ENCODE measurements around the gene FHL5. TPM values are rescaled to one million over a fixed set of nuclear protein-coding genes. Genes with fewer than 3 reads are reported as not detected.

The FHL5 gene
- polyA plus RNA-seq, 1 experiment, result not detected

GRCh38 chr6:96645106-96645505 lies 82.2 kb downstream of the FHL5 start:
- DNase-seq (ENCODE audit: low read depth, low spot score), result no peak
- Histone ChIP-seq H3K27ac (ENCODE audit: low read depth, low read length) (no peak overlapping the region), H3K9me3 (ENCODE audit: control insufficient read depth, insufficient read depth, low read length) (no peaks in the 10 kb centered on the region), H3K4me3 (ENCODE audit: low read depth, low read length) (no peak overlapping the region), H3K27me3 (ENCODE audit: control insufficient read depth, insufficient read depth, low read length) (no peaks in the 10 kb centered on the region)
- ChIA-PET CTCF (interaction anchor here (1.2 kb wide), 1 partner anchor 18 kb away, joined by 5 read pairs; no protein-coding TSS in a partner anchor), POLR2A (no interaction called here)
- TF ChIP-seq CTCF (IDR thresholded peaks at IDR 0.05; ENCODE audit: low read depth, low read length), result no peak

- no peak for DNase-seq (ENCODE audit: low read depth, low spot score)
- Histone ChIP-seq H3K4me3 (ENCODE audit: low read depth, low read length) (no peak overlapping the region), H3K27me3 (ENCODE audit: control insufficient read depth, insufficient read depth, low read length) (no peaks in the 10 kb centered on the region), H3K27ac (ENCODE audit: low read depth, low read length) (no peak overlapping the region), H3K9me3 (ENCODE audit: control insufficient read depth, insufficient read depth, low read length) (no peaks in the 10 kb centered on the region)
- ChIA-PET CTCF (interaction anchor here (1.1 to 2.8 kb wide), 2 partner anchors 23 to 25 kb away, joined by 3 to 8 read pairs; no protein-coding TSS in a partner anchor), POLR2A (no interaction called here)
- no peak for TF ChIP-seq CTCF (IDR thresholded peaks at IDR 0.05; ENCODE audit: low read depth, low read length)
Observed at GRCh38 chr6:96649926-96650325, 87.0 kb downstream of the FHL5 start.

- DNase-seq (ENCODE audit: low read depth, low spot score), result no peak
- POLR2A ChIA-PET, result no interaction called here
- no peak for TF ChIP-seq CTCF (IDR thresholded peaks at IDR 0.05; ENCODE audit: low read depth, low read length)
- no peak overlapping the region for H3K4me3 ChIP-seq (ENCODE audit: low read depth, low read length)
- H3K9me3 ChIP-seq (ENCODE audit: control insufficient read depth, insufficient read depth, low read length), result no peaks in the 10 kb centered on the region
- H3K27ac ChIP-seq (ENCODE audit: low read depth, low read length), result no peak overlapping the region
- CTCF ChIA-PET, result no interaction called here
- no peaks in the 10 kb centered on the region for H3K27me3 ChIP-seq (ENCODE audit: control insufficient read depth, insufficient read depth, low read length)
Observed at GRCh38 chr6:96651816-96652215, 88.9 kb downstream of the FHL5 start.

- Histone ChIP-seq H3K27me3 (ENCODE audit: control insufficient read depth, insufficient read depth, low read length) (no peaks in the 10 kb centered on the region), H3K9me3 (ENCODE audit: control insufficient read depth, insufficient read depth, low read length) (no peaks in the 10 kb centered on the region), H3K4me3 (ENCODE audit: low read depth, low read length) (no peak overlapping the region), H3K27ac (ENCODE audit: low read depth, low read length) (no peak overlapping the region)
- no peak for TF ChIP-seq CTCF (IDR thresholded peaks at IDR 0.05; ENCODE audit: low read depth, low read length)
- CTCF ChIA-PET, result no interaction called here
- no peak for DNase-seq (ENCODE audit: low read depth, low spot score)
- POLR2A ChIA-PET, result no interaction called here
Observed at GRCh38 chr6:96652552-96652951, 89.6 kb downstream of the FHL5 start.

GRCh38 chr6:96653181-96653580 lies 90.3 kb downstream of the FHL5 start:
- POLR2A ChIA-PET, result no interaction called here
- no peak for DNase-seq (ENCODE audit: low read depth, low spot score)
- TF ChIP-seq CTCF (IDR thresholded peaks at IDR 0.05; ENCODE audit: low read depth, low read length), result no peak
- H3K4me3 ChIP-seq (ENCODE audit: low read depth, low read length), result no peak overlapping the region
- H3K27ac ChIP-seq (ENCODE audit: low read depth, low read length), result no peak overlapping the region
- H3K9me3 ChIP-seq (ENCODE audit: control insufficient read depth, insufficient read depth, low read length), result no peaks in the 10 kb centered on the region
- no peaks in the 10 kb centered on the region for H3K27me3 ChIP-seq (ENCODE audit: control insufficient read depth, insufficient read depth, low read length)
- CTCF ChIA-PET, result no interaction called here

Data from AG04450 (cell line).